Measurements from ENCODE around the gene LPP.
"Not testable (repeated sequence)": the region's sequence is repeated elsewhere in the genome, so short reads cannot be mapped to it uniquely, and the experiment has no call there.

The LPP gene

GRCh38 chr3:188417271-188417696, 263.3 kb downstream of the LPP start:
- TF ChIP-seq POLR2A (IDR thresholded peaks at IDR 0.05; ENCODE audit: low read length) (no peak), GATA1 (IDR thresholded peaks at IDR 0.05; ENCODE audit: low read depth, low read length) (no peak)
- no peak for DNase-seq

- TF ChIP-seq GATA1 (IDR thresholded peaks at IDR 0.05; ENCODE audit: low read depth, low read length) (no peak), POLR2A (IDR thresholded peaks at IDR 0.05; ENCODE audit: low read length) (no peak)
- no peak for DNase-seq
These were observed 263.8 kb downstream of the LPP start for GRCh38 chr3:188417766-188418165.

- no peak for DNase-seq
These were observed 267.3 kb downstream of the LPP start for GRCh38 chr3:188421151-188421821.

GRCh38 chr3:188421836-188422540, 268.0 kb downstream of the LPP start:
- TF ChIP-seq POLR2A (IDR thresholded peaks at IDR 0.05; ENCODE audit: low read length) (no peak), GATA1 (IDR thresholded peaks at IDR 0.05; ENCODE audit: low read depth, low read length) (no peak)
- DNase-seq: no peak

More at GRCh38 chr3:188421151-188421821, 267.3 kb downstream of the LPP start:
- no peak for TF ChIP-seq POLR2A (IDR thresholded peaks at IDR 0.05; ENCODE audit: low read length)
- TF ChIP-seq GATA1 (IDR thresholded peaks at IDR 0.05; ENCODE audit: low read depth, low read length): no peak

GRCh38 chr3:188427981-188428380, 274.0 kb downstream of the LPP start:
- not testable (repeated sequence) for DNase-seq

GRCh38 chr3:188431040-188431439, 277.1 kb downstream of the LPP start:
- DNase-seq: no peak
- TF ChIP-seq GATA1 (IDR thresholded peaks at IDR 0.05; ENCODE audit: low read depth, low read length) (no peak), POLR2A (IDR thresholded peaks at IDR 0.05; ENCODE audit: low read length) (no peak)

GRCh38 chr3:188431553-188431952, 277.6 kb downstream of the LPP start:
- TF ChIP-seq POLR2A (IDR thresholded peaks at IDR 0.05; ENCODE audit: low read length) (no peak), GATA1 (IDR thresholded peaks at IDR 0.05; ENCODE audit: low read depth, low read length) (no peak)
- DNase-seq: no peak

GRCh38 chr3:188432802-188433520, 279.0 kb downstream of the LPP start:
- DNase-seq: no peak
- no peak for TF ChIP-seq GATA1 (IDR thresholded peaks at IDR 0.05; ENCODE audit: low read depth, low read length)

GRCh38 chr3:188433521-188434150, 279.7 kb downstream of the LPP start:
- TF ChIP-seq POLR2A (IDR thresholded peaks at IDR 0.05; ENCODE audit: low read length): no peak
- DNase-seq: no peak

GRCh38 chr3:188434594-188434993, 280.6 kb downstream of the LPP start:
- DNase-seq: no peak

GRCh38 chr3:188435266-188435665, 281.3 kb downstream of the LPP start:
- TF ChIP-seq POLR2A (IDR thresholded peaks at IDR 0.05; ENCODE audit: low read length): no peak
- TF ChIP-seq GATA1 (IDR thresholded peaks at IDR 0.05; ENCODE audit: low read depth, low read length): no peak
- DNase-seq: no peak

More at GRCh38 chr3:188434594-188434993, 280.6 kb downstream of the LPP start:
- no peak for TF ChIP-seq GATA1 (IDR thresholded peaks at IDR 0.05; ENCODE audit: low read depth, low read length)
- no peak for TF ChIP-seq POLR2A (IDR thresholded peaks at IDR 0.05; ENCODE audit: low read length)

- no peak for DNase-seq
These were observed 284.0 kb downstream of the LPP start for GRCh38 chr3:188437926-188438325.

GRCh38 chr3:188439080-188439479, 285.1 kb downstream of the LPP start:
- DNase-seq: no peak
- TF ChIP-seq GATA1 (IDR thresholded peaks at IDR 0.05; ENCODE audit: low read depth, low read length): no peak
- no peak for TF ChIP-seq POLR2A (IDR thresholded peaks at IDR 0.05; ENCODE audit: low read length)

More at GRCh38 chr3:188437926-188438325, 284.0 kb downstream of the LPP start:
- TF ChIP-seq POLR2A (IDR thresholded peaks at IDR 0.05; ENCODE audit: low read length) (no peak), GATA1 (IDR thresholded peaks at IDR 0.05; ENCODE audit: low read depth, low read length) (no peak)

GRCh38 chr3:188440340-188440972, 286.5 kb downstream of the LPP start:
- TF ChIP-seq POLR2A (IDR thresholded peaks at IDR 0.05; ENCODE audit: low read length) (no peak), GATA1 (IDR thresholded peaks at IDR 0.05; ENCODE audit: low read depth, low read length) (no peak)
- DNase-seq: no peak
